Naive thymus-derived CD4-positive, alpha-beta T cell (primary cell): ENCODE measurements around the gene EFS. TPM values are rescaled to one million over a fixed set of nuclear protein-coding genes. Genes with fewer than 3 reads are reported as not detected.
"Not testable (repeated sequence)": the region's sequence is repeated elsewhere in the genome, so short reads cannot be mapped to it uniquely, and the experiment has no call there.

ENCODE experiments used
- ATAC-seq: fragments of 150-1000 bp; cut with Tn5 transposase; 2 replicates; pipeline ENCODE4 v1.10.0; 2021; ENCODE audit warnings: mild to moderate bottlenecking, moderate library complexity
- CTCF ChIA-PET: fragments of 350-600 bp; sonication (Branson Sonifier 250); formaldehyde crosslinking; loops from one replicate; lab custom pipeline; 2021; ENCODE audit warnings: antibody characterized with exemption; lab: Charles Lee
- POLR2A ChIA-PET: fragments of 350-600 bp; sonication (Branson Sonifier 250); formaldehyde crosslinking; loops from one replicate; lab custom pipeline; 2021; ENCODE audit warnings: antibody characterized with exemption, inconsistent platforms; lab: Charles Lee
- DNase-seq, 9 donors: peaks; one replicate each; pipeline versions ENCODE4 v3.0.0 to v3.0.0-alpha.2; 2020 to 2022; ENCODE audit warnings: mixed read lengths in 1 of 9
- H3K27ac ChIP-seq: one replicate; pipeline ENCODE4 v1.7.0; 2013; ENCODE audit warnings: mild to moderate bottlenecking, low read depth, low read length, moderate library complexity
- H3K27me3 ChIP-seq, 2 donors: one replicate each; pipeline ENCODE4 v1.7.0; 2013; ENCODE audit warnings: low read length in 2 of 2, mild to moderate bottlenecking in 2 of 2, moderate library complexity in 2 of 2; ENCODE audit not compliant: control insufficient read depth in 2 of 2, insufficient read depth in 2 of 2
- H3K36me3 ChIP-seq, 3 experiments: 1 replicate in 2 of 3; 2 replicates in 1 of 3; pipeline ENCODE4 v1.7.0; 2013; ENCODE audit warnings: low read length in 3 of 3, mild to moderate bottlenecking in 3 of 3, moderate library complexity in 1 of 3; ENCODE audit not compliant: insufficient read depth in 3 of 3, control insufficient read depth in 2 of 3
- H3K4me1 ChIP-seq, 2 donors: one replicate each; pipeline ENCODE4 v1.7.0; 2013; ENCODE audit warnings: low read length in 2 of 2, mild to moderate bottlenecking in 2 of 2, moderate library complexity in 1 of 2; ENCODE audit not compliant: control insufficient read depth in 2 of 2, insufficient read depth in 2 of 2
- H3K4me3 ChIP-seq: 2 replicates; pipeline ENCODE4 v1.7.0; 2013; ENCODE audit warnings: mild to moderate bottlenecking, low read length
- H3K9me3 ChIP-seq, 3 experiments: 1 replicate in 2 of 3; 2 replicates in 1 of 3; pipeline ENCODE4 v1.7.0; 2013; ENCODE audit warnings: low read length in 3 of 3; ENCODE audit not compliant: control insufficient read depth in 2 of 3
- H3K27ac Mint-ChIP-seq, 9 donors: one replicate each; pipeline ENCODE4 v1.8.0; 2020 to 2022; ENCODE audit warnings: mixed read lengths in 9 of 9, mild to moderate bottlenecking in 8 of 9, moderate library complexity in 5 of 9, inconsistent platforms in 2 of 9
- H3K27me3 Mint-ChIP-seq, 5 donors: one replicate each; pipeline ENCODE4 v1.8.0; 2021 to 2022; ENCODE audit warnings: mixed read lengths in 5 of 5, mild to moderate bottlenecking in 1 of 5
- H3K36me3 Mint-ChIP-seq, 5 donors: one replicate each; pipeline ENCODE4 v1.8.0; 2020 to 2022; ENCODE audit warnings: mixed read lengths in 5 of 5, mild to moderate bottlenecking in 3 of 5, inconsistent platforms in 1 of 5
- H3K4me1 Mint-ChIP-seq, 7 donors: one replicate each; pipeline ENCODE4 v1.8.0; 2020 to 2022; ENCODE audit warnings: mixed read lengths in 7 of 7, mild to moderate bottlenecking in 3 of 7, inconsistent platforms in 1 of 7
- H3K4me3 Mint-ChIP-seq, 10 donors: one replicate each; pipeline ENCODE4 v1.8.0; 2020 to 2022; ENCODE audit warnings: mild to moderate bottlenecking in 10 of 10, mixed read lengths in 10 of 10, moderate library complexity in 6 of 10, inconsistent platforms in 2 of 10
- H3K9me3 Mint-ChIP-seq, 11 donors: one replicate each; pipeline ENCODE4 v1.8.0; 2020 to 2022; ENCODE audit warnings: mixed read lengths in 11 of 11, mild to moderate bottlenecking in 4 of 11, inconsistent platforms in 1 of 11, moderate library complexity in 1 of 11
- intact Hi-C, 2 donors: fragments of 100-400 bp; cut with micrococcal nuclease; formaldehyde crosslinking; loops; one replicate each; pipeline ENCODE4 v1.15.1; 2023
- polyA plus RNA-seq, 2 donors: library from polyadenylated mRNA; unstranded; fragments of 300-500 nt; fragmentation: Illumina TruSeq; gene quantifications; one replicate each; pipeline ENCODE4 v1.2.3, GENCODE V29; 2021
- total RNA-seq, 6 experiments: library from RNA in 5 of 6; stranded (reverse) in 5 of 6; gene quantifications; 1 replicate in 5 of 6; 2 replicates in 1 of 6; pipeline ENCODE4 v1.2.3 and lab custom pipeline; 2021 to 2026

Gene EFS
- total and polyA plus RNA-seq, 7 experiments from 2014 or later = not detected

- ChIA-PET CTCF (no interaction called here), POLR2A (no interaction called here)
- H3K27ac Mint-ChIP-seq = no peak overlapping the region
- no peaks in the 10 kb centered on the region for H3K4me1 ChIP-seq
- ATAC-seq (no peak), DNase-seq (no peak)
- peaks cover 0 to 18% (median 5%) of the 10 kb centered on the region in 5 donors for H3K27me3 Mint-ChIP-seq
- H3K36me3 ChIP-seq = no peaks in the 10 kb centered on the region
- H3K27me3 ChIP-seq = no peaks in the 10 kb centered on the region
- no peaks in the 10 kb centered on the region for H3K9me3 Mint-ChIP-seq
- H3K4me1 Mint-ChIP-seq = peaks cover 0 to 4% (median 0%) of the 10 kb centered on the region in 7 donors
- no peak overlapping the region for H3K27ac ChIP-seq
- intact Hi-C loops = no loop called here
- H3K4me3 Mint-ChIP-seq = no peak overlapping the region
- no peaks in the 10 kb centered on the region for H3K9me3 ChIP-seq
- H3K36me3 Mint-ChIP-seq = no peaks in the 10 kb centered on the region
- no peak overlapping the region for H3K4me3 ChIP-seq
These were observed 39.4 kb upstream of the EFS start for GRCh38 chr14:23404331-23404900.

- Mint-ChIP-seq H3K9me3 (no peaks in the 10 kb centered on the region), H3K36me3 (no peaks in the 10 kb centered on the region), H3K4me3 (no peak overlapping the region), H3K27ac (no peak overlapping the region), H3K27me3 (peaks cover 0 to 18% (median 5%) of the 10 kb centered on the region in 5 donors), H3K4me1 (peaks cover 0 to 4% (median 0%) of the 10 kb centered on the region in 7 donors)
- no peak overlapping the region for H3K4me3 ChIP-seq
- H3K36me3 ChIP-seq = no peaks in the 10 kb centered on the region
- H3K27me3 ChIP-seq = no peaks in the 10 kb centered on the region
- DNase-seq = no peak
- intact Hi-C loops = no loop called here
- POLR2A ChIA-PET = no interaction called here
- H3K27ac ChIP-seq = no peak overlapping the region
- CTCF ChIA-PET = no interaction called here
- no peak for ATAC-seq
- H3K4me1 ChIP-seq = no peaks in the 10 kb centered on the region
- H3K9me3 ChIP-seq = no peaks in the 10 kb centered on the region
These were observed 38.9 kb upstream of the EFS start for GRCh38 chr14:23403908-23404307.

- H3K9me3 Mint-ChIP-seq = no peaks in the 10 kb centered on the region
- Histone ChIP-seq H3K27me3 (no peaks in the 10 kb centered on the region), H3K27ac (no peak overlapping the region), H3K36me3 (no peaks in the 10 kb centered on the region), H3K4me1 (no peaks in the 10 kb centered on the region), H3K4me3 (no peak overlapping the region), H3K9me3 (no peaks in the 10 kb centered on the region)
- no peaks in the 10 kb centered on the region for H3K36me3 Mint-ChIP-seq
- intact Hi-C loops = no loop called here
- H3K4me1 Mint-ChIP-seq = peaks cover 0 to 6% (median 0%) of the 10 kb centered on the region in 7 donors
- no peak overlapping the region for H3K27ac Mint-ChIP-seq
- H3K4me3 Mint-ChIP-seq = no peak overlapping the region
- no peak for DNase-seq
- H3K27me3 Mint-ChIP-seq = peaks cover 0 to 18% (median 10%) of the 10 kb centered on the region in 5 donors
- ChIA-PET POLR2A (no interaction called here), CTCF (no interaction called here)
- ATAC-seq = no peak
These were observed 38.1 kb upstream of the EFS start for GRCh38 chr14:23403139-23403438.

DNA sequence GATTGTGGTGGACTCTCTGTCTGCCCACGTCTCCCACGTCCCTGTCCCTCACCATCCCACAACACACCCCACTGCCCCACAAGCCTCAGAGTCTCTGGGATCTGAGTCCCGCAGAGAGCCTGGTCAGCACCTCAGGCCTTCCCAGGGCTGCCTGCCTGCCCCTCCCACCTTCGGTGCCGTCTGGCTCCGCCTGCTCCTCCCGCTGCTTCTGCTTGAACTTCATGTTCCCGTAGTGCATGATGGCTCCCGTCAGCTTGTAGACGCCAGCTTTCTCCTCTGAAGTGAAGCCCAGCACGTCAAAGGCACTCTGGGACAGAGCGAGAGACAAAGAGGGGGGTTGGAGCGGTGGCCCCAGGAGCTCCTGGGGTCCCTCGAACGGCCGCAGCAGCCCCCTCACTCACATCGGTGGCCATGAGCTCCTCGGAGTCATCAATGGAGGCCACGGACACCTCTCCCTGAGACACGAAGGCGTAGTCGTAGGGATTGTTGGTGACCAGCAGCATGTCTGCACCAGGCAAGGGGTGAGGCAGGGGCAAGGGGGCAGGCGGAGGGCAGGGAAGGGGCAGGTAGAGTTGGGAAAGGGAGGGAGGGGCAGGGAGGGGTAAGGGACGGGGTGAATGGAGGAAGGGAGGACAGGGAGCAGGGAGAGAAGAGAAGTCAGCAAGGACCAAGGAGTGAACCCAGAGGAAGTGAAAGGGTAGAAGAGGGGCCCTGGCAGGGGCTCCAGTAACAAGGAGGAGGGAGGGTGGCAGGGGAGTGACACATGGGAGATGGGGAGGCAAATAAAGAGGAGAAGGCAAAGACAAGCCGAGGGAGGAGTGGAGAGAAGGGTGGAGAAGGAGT, 37.5 kb upstream of the EFS start:
- Mint-ChIP-seq H3K27ac (no peak overlapping the region), H3K9me3 (no peaks in the 10 kb centered on the region), H3K4me1 (peaks cover 0 to 6% (median 0%) of the 10 kb centered on the region in 7 donors), H3K4me3 (no peak overlapping the region), H3K27me3 (peaks cover 0 to 15% (median 5%) of the 10 kb centered on the region in 5 donors), H3K36me3 (no peaks in the 10 kb centered on the region)
- CTCF ChIA-PET = no interaction called here
- POLR2A ChIA-PET = no interaction called here
- H3K27me3 ChIP-seq = no peaks in the 10 kb centered on the region
- H3K27ac ChIP-seq = no peak overlapping the region
- no peaks in the 10 kb centered on the region for H3K9me3 ChIP-seq
- intact Hi-C loops = no loop called here
- H3K36me3 ChIP-seq = no peaks in the 10 kb centered on the region
- DNase-seq (no peak), ATAC-seq (no peak)
- no peaks in the 10 kb centered on the region for H3K4me1 ChIP-seq
- no peak overlapping the region for H3K4me3 ChIP-seq

DNA sequence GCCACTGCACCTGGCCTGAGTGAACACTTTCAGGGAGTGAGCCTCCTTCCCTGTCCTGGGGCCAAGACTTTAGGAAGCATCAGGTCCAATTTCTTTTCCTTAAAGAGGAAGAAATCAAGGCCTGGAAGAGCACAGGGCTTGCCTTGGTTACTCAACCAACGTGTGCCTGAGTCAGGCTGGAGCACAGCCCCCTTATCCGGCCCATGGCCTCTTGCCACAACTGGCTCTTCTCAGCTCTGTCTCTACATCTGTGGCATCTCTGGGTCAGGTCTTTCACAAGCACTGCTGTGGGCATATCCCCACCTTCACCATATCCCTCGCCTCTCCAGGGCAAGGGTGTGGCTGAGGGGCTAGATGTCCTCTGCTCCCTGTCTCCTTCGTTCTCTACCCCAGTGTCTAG, 36.3 kb upstream of the EFS start:
- ATAC-seq (no peak), DNase-seq (no peak)
- Histone ChIP-seq H3K4me3 (no peak overlapping the region), H3K9me3 (no peaks in the 10 kb centered on the region), H3K27me3 (no peaks in the 10 kb centered on the region), H3K4me1 (no peaks in the 10 kb centered on the region), H3K27ac (no peak overlapping the region), H3K36me3 (no peaks in the 10 kb centered on the region)
- no peak overlapping the region for H3K27ac Mint-ChIP-seq
- CTCF ChIA-PET = no interaction called here
- H3K27me3 Mint-ChIP-seq = peaks cover 0 to 15% (median 5%) of the 10 kb centered on the region in 5 donors
- H3K4me3 Mint-ChIP-seq = no peak overlapping the region
- intact Hi-C loops = no loop called here
- H3K9me3 Mint-ChIP-seq = no peaks in the 10 kb centered on the region
- POLR2A ChIA-PET = no interaction called here
- H3K36me3 Mint-ChIP-seq = no peaks in the 10 kb centered on the region
- H3K4me1 Mint-ChIP-seq = peaks cover 0 to 6% (median 0%) of the 10 kb centered on the region in 7 donors

DNA sequence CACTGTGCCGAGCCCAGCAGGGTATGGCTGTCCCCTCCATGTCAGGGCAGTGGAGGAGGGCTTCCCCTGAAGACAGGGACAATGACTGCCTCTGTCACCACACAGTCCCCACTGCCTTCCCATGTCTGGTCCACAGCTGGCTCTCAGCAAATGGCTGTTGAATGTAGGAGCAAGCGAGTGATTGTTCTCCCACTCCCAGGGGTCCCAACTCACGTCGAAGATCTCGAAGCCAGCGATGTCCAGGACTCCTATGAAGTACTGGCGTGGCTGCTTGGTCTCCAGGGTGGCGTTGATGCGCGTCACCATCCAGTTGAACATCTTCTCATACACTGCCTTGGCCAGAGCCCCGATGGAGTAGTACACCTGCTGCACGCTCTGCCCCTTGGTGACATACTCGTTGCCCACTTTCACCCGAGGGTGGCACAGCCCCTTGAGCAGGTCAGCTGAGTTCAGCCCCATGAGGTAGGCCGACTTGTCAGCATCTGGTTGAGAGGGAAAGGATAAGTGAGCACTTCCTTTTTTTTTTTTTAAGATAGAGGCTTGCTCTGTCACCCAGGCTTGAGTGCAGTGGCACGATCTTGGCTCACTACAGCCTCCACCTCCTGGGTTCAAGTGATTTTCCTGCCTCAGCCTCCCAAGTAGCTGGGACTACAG, 35.7 kb upstream of the EFS start:
- intact Hi-C loops, H3K9me3 ChIP-seq, H3K4me3 ChIP-seq, H3K4me1 ChIP-seq, H3K9me3 Mint-ChIP-seq, H3K4me1 Mint-ChIP-seq, DNase-seq, POLR2A ChIA-PET, H3K36me3 Mint-ChIP-seq, H3K27me3 ChIP-seq, ATAC-seq, H3K4me3 Mint-ChIP-seq, CTCF ChIA-PET, H3K36me3 ChIP-seq, H3K27ac ChIP-seq, H3K27ac Mint-ChIP-seq: not testable (repeated sequence)
- H3K27me3 Mint-ChIP-seq = peaks cover 0 to 15% (median 5%) of the 10 kb centered on the region in 5 donors
